ENCODE results near the gene CMC2. TPM values are rescaled to one million over a fixed set of nuclear protein-coding genes. Genes with fewer than 3 reads are reported as not detected.

Gene CMC2
- total RNA-seq, 1 experiment from 2014 or later: 89.5 TPM

DNA sequence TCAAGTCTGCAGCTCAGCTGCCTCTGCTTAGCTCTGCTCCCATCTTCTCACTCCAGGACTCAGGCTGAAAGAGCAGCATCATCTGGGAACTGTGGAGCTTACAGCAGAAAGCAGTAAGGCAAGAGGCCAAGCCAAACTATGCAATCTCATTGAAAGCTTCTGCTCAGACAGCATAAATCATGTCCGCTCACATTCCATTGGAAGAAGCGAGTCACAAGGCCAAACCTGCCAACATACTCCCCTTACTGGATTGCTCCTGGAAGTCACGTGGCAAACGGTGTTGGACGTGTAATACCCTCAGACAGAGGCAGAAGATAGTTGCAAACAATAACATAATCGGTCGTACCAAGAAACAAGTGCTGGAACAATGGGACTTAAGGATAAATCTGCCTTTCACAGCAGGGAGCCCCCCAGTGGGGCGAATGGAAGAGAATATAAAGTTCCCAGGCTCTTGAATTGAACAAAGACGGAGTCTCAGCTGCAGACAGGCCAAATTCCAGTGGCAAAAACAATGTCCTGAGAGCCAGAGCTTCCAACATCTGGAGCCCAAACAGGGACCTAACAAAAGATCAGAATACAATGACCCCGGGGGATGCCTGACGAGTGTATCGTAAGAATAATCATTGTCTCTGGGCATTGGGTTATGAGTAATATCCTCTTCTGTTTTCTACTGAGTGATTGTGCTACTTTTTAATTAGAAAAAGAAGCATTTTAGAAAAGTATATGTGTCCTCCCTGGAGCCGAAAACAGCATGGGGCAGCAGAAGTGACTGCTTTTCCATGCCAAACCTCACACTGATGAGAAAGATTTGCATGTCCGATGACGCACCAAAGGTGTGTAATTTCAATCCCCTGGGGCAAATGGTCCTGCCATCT lies 68.4 kb downstream of the CMC2 start:
- no peak overlapping the region for H3K27ac ChIP-seq
- TF ChIP-seq, protein P1, sequence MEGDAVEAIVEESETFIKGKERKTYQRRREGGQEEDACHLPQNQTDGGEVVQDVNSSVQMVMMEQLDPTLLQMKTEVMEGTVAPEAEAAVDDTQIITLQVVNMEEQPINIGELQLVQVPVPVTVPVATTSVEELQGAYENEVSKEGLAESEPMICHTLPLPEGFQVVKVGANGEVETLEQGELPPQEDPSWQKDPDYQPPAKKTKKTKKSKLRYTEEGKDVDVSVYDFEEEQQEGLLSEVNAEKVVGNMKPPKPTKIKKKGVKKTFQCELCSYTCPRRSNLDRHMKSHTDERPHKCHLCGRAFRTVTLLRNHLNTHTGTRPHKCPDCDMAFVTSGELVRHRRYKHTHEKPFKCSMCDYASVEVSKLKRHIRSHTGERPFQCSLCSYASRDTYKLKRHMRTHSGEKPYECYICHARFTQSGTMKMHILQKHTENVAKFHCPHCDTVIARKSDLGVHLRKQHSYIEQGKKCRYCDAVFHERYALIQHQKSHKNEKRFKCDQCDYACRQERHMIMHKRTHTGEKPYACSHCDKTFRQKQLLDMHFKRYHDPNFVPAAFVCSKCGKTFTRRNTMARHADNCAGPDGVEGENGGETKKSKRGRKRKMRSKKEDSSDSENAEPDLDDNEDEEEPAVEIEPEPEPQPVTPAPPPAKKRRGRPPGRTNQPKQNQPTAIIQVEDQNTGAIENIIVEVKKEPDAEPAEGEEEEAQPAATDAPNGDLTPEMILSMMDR (conservative IDR thresholded peaks at IDR 0.05): no peak
- TF ChIP-seq EZH2 (IDR thresholded peaks at IDR 0.05; ENCODE audit: low read depth): no peak
- H3K9me2 ChIP-seq (ENCODE audit: insufficient read depth): no peaks in the 10 kb centered on the region
- H3K9me3 ChIP-seq (ENCODE audit: insufficient read depth, low read depth): no peaks in the 10 kb centered on the region
- ChIA-PET POLR2A (ENCODE audit: unreplicated experiment) (no interaction called here), CTCF (no interaction called here)
- H3K36me3 ChIP-seq (ENCODE audit: low read depth): no peaks in the 10 kb centered on the region
- intact Hi-C loops (cut with micrococcal nuclease; ENCODE audit: unreplicated experiment): no loop called here
- no peak overlapping the region for H2AFZ ChIP-seq
- H4K20me1 ChIP-seq (ENCODE audit: insufficient read depth): no peaks in the 10 kb centered on the region
- H3K4me3 ChIP-seq: no peak overlapping the region
- peak in 1 of 2 experiments; percentile 7 for DNase-seq
- H3K4me2 ChIP-seq: no peak overlapping the region
- no peaks in the 10 kb centered on the region for H3K79me2 ChIP-seq (ENCODE audit: low read depth)
- no peaks in the 10 kb centered on the region for H3F3A ChIP-seq (ENCODE audit: insufficient read depth, low read depth)
- peaks cover 14% of the 10 kb centered on the region for H3K27me3 ChIP-seq (ENCODE audit: insufficient read depth, low read depth)
- H3K4me1 ChIP-seq (replicated peaks; ENCODE audit: insufficient read depth): no peaks in the 10 kb centered on the region
- BruUV-seq (replicated peaks): no TSS peak

DNA sequence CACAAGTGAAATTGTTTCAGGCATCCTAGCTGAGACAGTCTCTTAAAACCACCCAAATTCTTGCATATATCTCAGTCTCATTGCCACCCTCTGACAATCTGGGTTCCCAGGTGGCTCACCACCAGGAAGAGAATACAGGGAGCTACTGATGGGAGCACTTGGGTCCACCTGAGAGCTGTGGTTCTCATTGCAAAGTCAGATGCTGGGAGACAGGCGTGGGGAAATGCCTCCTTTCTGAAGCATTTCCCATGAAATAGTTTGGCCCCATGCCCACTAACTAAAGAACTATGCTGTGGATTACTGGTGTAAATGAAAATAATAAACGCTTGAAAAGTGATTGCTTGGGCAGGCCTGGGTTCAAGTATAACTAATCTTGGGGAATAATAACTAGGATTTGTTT lies 70.3 kb downstream of the CMC2 start:
- no peak for TF ChIP-seq EZH2 (IDR thresholded peaks at IDR 0.05; ENCODE audit: low read depth)
- TF ChIP-seq, protein P1 (conservative IDR thresholded peaks at IDR 0.05): no peak
- H2AFZ ChIP-seq: no peak overlapping the region
- H3K4me3 ChIP-seq: no peak overlapping the region
- intact Hi-C loops (cut with micrococcal nuclease; ENCODE audit: unreplicated experiment): no loop called here
- no peaks in the 10 kb centered on the region for H3K79me2 ChIP-seq (ENCODE audit: low read depth)
- H3K4me2 ChIP-seq: no peak overlapping the region
- peaks cover 7% of the 10 kb centered on the region; the same call in 1 of the 2 replicates for H3K4me1 ChIP-seq (replicated peaks; ENCODE audit: insufficient read depth)
- DNase-seq: no peak
- ChIA-PET POLR2A (ENCODE audit: unreplicated experiment) (no interaction called here), CTCF (no interaction called here)
- no peak overlapping the region for H3K27ac ChIP-seq
- no peaks in the 10 kb centered on the region for H4K20me1 ChIP-seq (ENCODE audit: insufficient read depth)
- no peaks in the 10 kb centered on the region for H3K36me3 ChIP-seq (ENCODE audit: low read depth)
- no peaks in the 10 kb centered on the region for H3K9me3 ChIP-seq (ENCODE audit: insufficient read depth, low read depth)
- BruUV-seq (replicated peaks): no TSS peak
- H3K9me2 ChIP-seq (ENCODE audit: insufficient read depth): no peaks in the 10 kb centered on the region
- H3F3A ChIP-seq (ENCODE audit: insufficient read depth, low read depth): no peaks in the 10 kb centered on the region
- H3K27me3 ChIP-seq (ENCODE audit: insufficient read depth, low read depth): peaks cover 30% of the 10 kb centered on the region

DNA sequence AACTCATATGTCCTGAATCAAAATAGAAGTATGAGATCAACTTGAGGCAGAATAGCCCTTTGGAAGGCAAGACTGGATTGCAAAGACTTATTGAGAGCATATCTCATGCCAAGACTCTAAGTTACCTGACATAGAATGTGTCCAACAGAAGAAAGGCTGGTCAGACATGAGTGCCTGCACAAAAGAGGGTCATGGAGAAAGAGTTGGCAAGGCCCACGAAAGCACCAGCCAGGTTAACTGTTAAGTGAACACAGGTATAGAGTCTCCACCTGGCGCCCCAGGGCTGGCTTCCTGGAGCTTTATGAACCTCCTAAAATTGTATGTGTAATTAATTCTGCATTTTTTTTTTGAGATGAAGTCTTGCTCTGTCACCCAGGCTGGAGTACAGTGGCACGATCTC lies 71.0 kb downstream of the CMC2 start:
- peaks cover 7% of the 10 kb centered on the region; the same call in 1 of the 2 replicates for H3K4me1 ChIP-seq (replicated peaks; ENCODE audit: insufficient read depth)
- no peaks in the 10 kb centered on the region for H3K79me2 ChIP-seq (ENCODE audit: low read depth)

More for the DNA sequence above, 71.0 kb downstream of the CMC2 start:
- H3K36me3 ChIP-seq (ENCODE audit: low read depth): no peaks in the 10 kb centered on the region
- H2AFZ ChIP-seq: no peak overlapping the region
- no peaks in the 10 kb centered on the region for H4K20me1 ChIP-seq (ENCODE audit: insufficient read depth)
- no peak for TF ChIP-seq EZH2 (IDR thresholded peaks at IDR 0.05; ENCODE audit: low read depth)
- TF ChIP-seq, protein P1 (conservative IDR thresholded peaks at IDR 0.05): no peak
- BruUV-seq (replicated peaks): no TSS peak
- DNase-seq: no peak
- H3K27me3 ChIP-seq (ENCODE audit: insufficient read depth, low read depth): peaks cover 35% of the 10 kb centered on the region
- no peak overlapping the region for H3K27ac ChIP-seq
- H3K9me2 ChIP-seq (ENCODE audit: insufficient read depth): no peaks in the 10 kb centered on the region
- intact Hi-C loops (cut with micrococcal nuclease; ENCODE audit: unreplicated experiment): no loop called here
- no peaks in the 10 kb centered on the region for H3K9me3 ChIP-seq (ENCODE audit: insufficient read depth, low read depth)
- no peak overlapping the region for H3K4me3 ChIP-seq
- H3F3A ChIP-seq (ENCODE audit: insufficient read depth, low read depth): no peaks in the 10 kb centered on the region
- no peak overlapping the region for H3K4me2 ChIP-seq
- ChIA-PET POLR2A (ENCODE audit: unreplicated experiment) (no interaction called here), CTCF (no interaction called here)

Data from PC-9 (cell line).